A172 (cell line): ENCODE results near the gene HEG1. TPM values are rescaled to one million over a fixed set of nuclear protein-coding genes. Genes with fewer than 3 reads are reported as not detected.

Experiments used
- DNase-seq: peaks from one replicate; pipeline ENCODE4 v3.0.0-alpha.2; 2015; ENCODE audit warnings: low spot score
- total RNA-seq: library from RNA; depleted of rRNA; stranded (reverse); fragments of >200 nt; shearing (Covaris generic); gene quantifications from 2 replicates; pipeline ENCODE4 v1.2.3, GENCODE V29; 2014; rRNA removed

Gene HEG1, protein sequence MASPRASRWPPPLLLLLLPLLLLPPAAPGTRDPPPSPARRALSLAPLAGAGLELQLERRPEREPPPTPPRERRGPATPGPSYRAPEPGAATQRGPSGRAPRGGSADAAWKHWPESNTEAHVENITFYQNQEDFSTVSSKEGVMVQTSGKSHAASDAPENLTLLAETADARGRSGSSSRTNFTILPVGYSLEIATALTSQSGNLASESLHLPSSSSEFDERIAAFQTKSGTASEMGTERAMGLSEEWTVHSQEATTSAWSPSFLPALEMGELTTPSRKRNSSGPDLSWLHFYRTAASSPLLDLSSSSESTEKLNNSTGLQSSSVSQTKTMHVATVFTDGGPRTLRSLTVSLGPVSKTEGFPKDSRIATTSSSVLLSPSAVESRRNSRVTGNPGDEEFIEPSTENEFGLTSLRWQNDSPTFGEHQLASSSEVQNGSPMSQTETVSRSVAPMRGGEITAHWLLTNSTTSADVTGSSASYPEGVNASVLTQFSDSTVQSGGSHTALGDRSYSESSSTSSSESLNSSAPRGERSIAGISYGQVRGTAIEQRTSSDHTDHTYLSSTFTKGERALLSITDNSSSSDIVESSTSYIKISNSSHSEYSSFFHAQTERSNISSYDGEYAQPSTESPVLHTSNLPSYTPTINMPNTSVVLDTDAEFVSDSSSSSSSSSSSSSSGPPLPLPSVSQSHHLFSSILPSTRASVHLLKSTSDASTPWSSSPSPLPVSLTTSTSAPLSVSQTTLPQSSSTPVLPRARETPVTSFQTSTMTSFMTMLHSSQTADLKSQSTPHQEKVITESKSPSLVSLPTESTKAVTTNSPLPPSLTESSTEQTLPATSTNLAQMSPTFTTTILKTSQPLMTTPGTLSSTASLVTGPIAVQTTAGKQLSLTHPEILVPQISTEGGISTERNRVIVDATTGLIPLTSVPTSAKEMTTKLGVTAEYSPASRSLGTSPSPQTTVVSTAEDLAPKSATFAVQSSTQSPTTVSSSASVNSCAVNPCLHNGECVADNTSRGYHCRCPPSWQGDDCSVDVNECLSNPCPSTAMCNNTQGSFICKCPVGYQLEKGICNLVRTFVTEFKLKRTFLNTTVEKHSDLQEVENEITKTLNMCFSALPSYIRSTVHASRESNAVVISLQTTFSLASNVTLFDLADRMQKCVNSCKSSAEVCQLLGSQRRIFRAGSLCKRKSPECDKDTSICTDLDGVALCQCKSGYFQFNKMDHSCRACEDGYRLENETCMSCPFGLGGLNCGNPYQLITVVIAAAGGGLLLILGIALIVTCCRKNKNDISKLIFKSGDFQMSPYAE (N-terminal part only)
- total RNA-seq = 47.2 and 71.4 TPM in 2 replicates

DNA sequence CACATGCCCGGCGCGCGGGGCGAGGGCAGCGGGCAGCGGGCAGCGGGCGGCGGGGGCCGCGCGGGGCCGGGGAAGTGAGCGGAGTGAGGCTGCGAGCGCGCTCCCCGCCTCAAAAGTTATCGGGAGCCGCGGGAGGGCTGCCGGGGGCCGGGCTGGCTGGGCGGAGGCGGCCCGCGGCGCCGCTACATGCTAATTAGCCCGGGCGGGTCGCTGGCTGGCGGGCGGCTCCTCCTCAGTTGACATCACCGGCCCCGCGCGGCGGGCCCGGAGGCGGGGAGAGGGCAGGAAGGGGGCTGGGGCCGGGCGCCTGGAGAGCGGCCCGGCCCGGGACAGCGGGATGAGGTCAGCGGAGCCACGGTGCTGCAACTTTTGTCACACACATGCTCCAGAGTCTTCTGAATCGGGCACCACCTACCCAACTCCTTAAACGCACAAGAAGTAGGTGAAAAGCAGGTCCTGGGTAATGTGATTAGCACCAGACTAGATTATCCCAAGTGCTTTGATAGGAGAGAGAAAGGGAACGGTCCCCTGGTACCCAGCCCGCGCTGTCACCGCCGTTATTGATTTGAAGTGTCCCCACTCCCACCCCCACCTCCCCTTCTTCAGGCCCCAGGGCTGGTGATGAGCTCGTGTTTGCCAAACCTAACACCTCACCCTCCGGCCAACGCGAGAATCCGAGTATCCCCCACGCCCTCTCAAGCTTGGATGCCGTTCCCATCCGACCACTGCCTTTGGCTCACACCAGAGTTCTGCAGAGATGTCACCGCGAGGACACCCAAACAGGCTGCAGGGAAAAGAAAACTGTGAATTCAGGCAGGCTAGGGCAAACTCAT lies at the start of gene HEG1:
TSS of gene HEG1 (minus strand) at position 85 of the 833 bp plus-strand sequence. CDS start 107 bp downstream, outside the sequence.
- peak; percentile 77 for DNase-seq

DNA sequence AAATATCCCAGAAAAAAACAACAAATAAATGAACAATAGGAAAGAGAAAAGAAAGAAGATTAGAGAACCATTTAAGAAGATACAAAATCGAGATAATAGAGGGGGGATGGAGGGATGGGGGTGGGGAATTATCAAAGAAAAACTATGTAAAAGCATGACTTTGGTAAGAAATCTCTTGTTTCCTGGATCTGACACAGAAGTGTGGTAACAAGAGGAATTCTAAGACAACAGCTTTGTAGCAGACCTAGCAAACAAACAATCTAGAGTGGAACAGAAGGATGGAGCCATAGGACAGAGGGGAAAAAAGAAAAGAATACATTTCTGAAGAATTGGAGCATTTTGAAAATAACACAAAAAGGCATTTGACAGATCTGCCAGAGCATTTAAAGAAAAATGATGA lies 49.3 kb upstream of the HEG1 start:
- DNase-seq = no peak

DNA sequence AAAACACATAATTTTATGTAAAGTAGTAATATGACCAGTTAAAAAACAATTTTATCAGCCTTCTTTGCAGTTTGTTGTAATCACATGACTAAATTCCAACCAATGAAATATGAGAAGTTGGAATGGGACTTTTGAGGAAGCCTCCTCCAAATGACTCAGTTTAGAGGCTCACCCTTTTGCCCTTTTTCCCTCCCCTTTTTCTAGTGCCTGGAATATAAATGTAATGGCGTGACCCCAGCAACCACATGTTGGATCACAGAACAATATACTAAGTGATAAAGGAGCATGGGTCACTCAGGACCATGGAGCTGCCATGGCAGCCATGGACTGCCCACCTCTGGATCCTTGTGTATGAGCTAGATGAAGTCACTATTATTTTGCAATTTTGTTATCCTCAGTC lies 48.8 kb upstream of the HEG1 start:
- no peak for DNase-seq

DNA sequence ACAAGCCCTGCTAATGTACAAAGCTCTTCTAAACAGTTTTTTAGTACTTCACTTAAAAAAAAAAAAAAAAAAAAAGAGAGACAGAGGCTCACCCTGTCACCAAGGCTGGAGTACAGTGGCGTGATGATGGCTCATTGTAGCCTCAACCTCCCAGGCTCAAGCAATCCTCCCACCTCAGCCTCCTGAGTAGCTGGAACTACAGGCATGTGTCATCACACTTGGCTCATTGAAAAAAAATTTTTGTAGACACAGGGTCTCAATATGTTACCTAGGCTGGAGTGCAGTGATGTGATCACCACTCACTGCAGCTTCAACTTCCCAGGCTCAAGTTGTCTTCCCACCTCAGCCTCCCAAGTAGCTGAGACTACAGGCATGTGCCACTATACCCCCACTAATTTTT lies 47.6 kb upstream of the HEG1 start:
- no peak for DNase-seq

DNA sequence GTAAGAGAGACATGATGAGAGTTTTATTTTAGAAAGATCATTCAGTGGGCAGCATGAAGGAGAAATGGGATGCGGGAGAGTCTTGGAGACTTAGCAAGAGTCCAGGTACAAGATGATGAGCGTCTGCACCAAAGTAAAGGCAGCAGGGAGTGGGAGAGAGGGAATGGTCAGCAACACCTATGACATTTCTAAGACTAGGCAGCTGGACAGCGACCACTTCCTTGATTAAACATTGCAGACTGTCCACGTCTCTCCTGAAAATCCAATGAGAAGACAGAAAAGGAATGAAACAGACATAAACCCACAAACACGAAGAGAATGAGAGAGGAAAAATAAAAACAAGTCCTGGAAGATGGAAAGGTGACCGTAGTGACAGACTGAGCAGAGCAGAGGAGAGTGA lies 46.7 kb upstream of the HEG1 start:
- DNase-seq = no peak

DNA sequence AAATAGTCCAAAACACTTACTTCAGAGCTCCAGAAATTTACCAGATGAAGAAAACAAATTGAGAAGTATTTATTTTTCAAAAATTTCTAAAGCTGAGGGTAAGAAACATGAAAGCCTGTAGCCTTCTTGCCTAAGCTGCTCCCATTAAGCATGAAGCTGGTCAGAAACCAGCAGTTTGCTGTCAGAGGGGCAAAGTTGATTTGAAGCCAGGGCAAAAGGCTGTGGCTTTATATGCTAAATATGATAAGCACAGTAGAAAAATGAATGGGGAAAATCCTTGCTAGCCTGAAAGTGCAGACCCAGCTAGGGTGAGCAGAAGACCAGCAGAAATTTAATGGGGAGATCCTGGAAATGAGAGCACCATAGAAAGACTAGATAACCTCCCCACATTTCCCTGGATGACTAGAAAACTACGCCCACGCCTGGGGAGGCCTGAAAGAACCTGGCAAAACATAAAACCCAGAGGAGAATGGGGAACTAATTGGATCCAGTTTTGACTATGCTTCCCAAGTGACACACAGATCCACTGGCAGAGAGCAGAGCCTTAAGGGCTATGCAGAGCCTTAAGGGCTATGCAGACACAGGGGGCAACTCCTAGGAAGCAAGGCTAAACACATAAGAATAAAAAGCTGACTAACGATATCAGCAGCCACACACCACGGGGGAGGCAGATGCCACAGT lies 43.0 kb upstream of the HEG1 start:
- DNase-seq = no peak

DNA sequence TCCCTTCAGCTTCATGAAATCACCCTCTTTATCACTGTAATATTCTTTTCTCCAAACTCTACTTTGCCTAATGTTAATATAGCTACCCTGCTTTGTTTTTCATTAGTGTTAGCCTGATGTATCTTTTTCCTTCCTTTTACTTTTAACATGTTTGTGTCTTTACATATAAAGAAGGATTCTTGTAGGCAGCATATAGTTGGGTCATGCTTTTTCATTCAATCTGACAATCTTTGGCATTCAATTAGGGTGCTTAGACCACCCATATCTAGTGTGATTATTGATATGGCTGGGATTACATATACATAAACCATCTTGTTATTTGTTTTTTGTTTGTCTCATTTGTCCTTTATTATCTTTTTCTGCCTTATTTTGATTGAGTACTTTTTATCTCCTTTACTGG lies 34.9 kb upstream of the HEG1 start:
- no peak for DNase-seq

DNA sequence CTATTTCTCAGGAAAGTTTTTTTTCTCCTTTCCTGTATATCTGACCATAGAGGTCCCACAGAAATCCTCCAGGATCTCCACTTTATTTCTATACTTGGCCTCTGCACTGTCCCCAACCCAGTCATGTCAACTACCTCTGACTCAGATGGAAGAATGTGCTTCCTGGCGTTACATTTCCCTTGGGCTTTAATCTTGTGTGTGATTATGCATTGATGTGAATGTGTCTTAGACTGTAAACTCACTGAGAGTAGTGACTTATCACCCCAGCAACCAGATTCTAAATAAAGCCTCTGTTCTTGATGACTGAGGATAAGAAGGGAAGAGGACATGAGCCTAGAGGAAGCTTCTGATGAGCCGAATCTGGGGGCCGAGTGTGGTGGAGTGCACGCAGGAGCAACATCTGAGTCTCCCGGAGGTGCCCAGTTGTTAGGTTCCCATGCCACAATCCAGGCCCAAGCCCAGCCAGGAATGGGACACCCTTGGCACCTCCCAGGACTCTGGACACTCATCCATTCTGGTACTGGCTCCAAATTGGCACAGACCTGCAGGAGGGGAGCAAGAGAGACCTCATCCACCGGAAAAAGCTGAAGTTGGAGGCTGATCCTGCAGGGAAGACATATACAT lies 32.1 kb upstream of the HEG1 start:
- DNase-seq = peak; percentile 71

DNA sequence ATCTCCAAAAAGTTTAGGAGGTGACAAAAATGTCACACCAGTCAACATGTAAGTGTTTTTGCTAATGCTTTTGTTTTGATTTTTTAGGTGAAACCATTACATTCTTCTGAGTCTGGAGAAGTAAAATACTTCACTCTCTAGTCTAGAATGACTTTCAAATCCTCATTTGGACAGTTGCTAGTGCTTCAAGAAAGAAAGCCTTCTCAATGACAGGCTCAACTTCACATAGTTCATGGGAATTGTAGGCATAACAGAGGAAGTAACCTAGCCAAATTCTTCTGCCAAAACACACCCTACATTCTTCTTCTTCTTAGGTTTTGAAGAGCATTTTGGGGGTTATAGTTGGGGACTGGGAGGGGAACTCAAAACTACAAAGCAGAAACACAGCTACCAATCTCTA lies 29.4 kb upstream of the HEG1 start:
- DNase-seq = no peak

DNA sequence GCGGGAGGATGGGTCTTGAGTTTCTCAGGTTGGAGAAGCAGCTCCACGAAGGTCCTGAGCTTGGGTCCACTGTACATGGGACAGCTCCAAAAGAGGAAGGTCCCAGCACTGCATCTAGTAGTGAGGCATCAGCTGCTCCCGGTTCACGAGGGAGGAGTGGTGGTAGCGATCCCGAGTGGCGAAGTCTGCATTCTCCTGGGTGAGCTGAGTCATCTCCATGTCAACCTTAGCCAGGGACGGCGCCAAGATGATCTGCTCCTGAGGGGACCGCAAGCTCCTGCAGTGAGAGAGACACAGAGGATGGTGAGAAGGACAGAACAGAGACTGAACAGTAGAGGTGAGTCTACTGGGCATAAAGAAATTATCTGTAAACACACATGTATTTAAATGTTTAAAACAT lies 28.0 kb upstream of the HEG1 start:
- peak; percentile 81 for DNase-seq

DNA sequence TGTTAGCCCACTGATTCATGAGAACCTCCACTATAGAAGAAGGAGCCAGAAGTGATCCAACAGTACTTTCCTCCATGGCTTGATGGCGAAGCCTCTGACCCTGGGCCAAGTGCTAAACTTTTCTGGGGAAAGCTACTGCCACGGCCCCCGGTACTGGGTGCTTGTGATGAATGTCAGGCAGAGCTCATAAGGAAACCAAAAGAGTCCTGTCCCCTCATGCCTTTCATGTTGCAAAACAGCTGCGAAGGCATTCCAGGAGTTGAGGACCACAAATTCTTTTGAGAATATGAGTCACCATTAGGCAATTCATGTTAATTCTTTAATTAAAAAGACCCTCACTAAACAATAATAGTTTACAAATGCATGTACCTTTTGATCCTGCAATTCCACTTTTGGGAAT lies 26.5 kb upstream of the HEG1 start:
- peak; percentile 44 for DNase-seq

DNA sequence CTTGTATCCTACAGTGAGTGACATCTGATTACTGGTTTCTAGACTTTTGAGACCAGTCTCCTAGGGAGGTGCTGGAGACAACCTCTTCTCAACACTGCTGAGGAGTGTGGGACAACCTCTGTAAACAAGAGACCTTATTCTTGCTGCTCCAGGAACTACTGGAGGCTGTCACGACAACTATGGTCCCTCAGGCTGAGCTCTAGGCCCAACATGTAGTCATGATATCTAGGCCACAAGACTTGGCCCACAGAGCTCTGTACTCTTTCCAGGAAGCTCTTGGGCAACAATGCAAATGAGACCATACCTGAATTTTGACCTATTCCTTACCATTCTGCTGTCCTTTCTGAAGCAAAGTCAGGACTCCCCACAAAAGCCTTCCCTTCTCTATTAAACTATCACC lies 24.3 kb upstream of the HEG1 start:
- no peak for DNase-seq

DNA sequence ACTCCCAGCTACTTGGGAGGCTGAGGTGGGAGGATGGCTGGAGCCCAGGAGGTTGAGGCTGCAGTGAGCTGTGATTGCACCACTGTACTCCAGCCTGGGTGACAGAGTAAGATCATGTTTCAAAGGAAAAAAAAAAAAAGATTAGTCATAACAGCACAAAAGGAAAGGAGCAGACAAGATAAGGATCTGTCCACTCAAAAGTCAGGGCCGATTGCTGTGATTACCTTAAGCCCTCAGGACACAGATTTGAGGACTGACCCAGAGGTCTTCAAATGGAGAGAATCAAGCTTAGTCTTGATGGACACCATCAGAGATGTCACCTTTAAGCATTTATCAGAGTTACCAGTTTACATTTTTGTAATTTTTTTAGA lies 23.9 kb upstream of the HEG1 start:
- peak; percentile 63 for DNase-seq

DNA sequence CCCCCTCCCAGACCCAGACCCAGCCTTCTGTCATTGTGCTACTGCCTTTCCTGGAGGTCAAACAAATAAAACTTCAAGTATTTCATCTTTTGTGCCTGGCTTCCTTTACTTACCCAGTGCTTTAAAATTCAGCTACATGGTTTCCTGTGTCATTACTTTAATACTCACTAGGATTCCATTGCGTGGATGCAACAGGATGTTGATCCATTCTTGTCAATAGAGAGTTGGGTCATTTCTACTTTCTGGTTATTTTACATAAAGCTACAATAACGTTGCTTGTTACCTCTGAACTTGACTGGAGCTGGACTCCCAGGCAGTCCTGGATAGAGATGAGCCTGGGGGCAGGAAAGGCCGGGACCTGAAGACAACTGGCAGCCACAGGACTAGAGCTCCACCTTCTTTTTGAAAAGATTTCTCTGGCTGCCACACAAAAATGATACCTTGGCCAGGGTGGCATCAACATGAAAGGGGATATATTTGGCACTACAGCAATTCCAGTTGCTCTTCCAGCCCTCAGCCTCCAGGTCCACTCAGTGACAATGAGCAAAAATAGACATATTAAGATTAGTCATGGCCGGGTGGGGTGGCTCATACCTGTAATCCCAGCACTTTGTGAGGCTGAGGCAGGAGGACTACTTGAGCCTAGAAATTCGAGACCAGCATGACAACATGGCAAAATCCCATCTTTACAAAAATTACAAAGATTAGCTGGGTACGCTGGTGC lies 23.3 kb upstream of the HEG1 start:
- no peak for DNase-seq

DNA sequence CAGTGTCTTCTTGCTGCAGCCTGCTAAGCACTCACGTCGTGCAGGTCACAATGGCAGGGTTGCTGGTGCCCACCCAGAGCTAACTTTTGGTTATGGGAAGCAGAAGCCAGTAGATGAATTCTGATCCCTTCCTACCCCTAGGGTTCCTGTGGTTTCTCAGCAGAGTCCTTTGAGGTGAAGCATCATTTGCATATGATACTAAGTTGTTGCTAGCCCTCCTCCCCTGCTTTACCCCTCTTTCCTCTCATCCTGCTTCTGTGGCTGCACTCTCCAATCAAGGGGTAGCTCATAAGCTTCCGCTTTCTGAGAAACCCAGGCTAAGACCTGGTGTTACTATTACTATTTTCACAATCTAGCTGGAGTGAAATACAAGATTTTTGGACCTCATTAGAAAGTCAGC lies 22.1 kb upstream of the HEG1 start:
- no peak for DNase-seq

DNA sequence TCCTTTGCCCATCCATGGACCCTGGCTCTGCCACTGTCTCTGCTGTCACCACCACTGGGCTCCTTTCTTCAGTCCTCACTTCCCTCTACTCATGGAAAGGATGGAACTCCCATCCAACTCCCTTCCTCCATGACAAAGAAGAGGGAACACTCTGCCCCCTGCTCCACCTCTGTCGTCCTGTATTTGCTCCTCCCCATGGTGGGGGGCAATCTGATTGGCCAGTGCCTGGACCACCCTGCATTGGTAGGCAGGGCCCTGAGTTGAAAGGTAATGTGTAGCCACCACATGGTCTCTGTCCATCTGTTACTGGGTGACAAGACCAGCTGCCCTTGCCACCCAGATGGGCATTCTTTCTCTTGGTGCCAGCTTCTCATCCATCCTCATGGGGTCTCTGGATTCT lies 20.7 kb upstream of the HEG1 start:
- no peak for DNase-seq

DNA sequence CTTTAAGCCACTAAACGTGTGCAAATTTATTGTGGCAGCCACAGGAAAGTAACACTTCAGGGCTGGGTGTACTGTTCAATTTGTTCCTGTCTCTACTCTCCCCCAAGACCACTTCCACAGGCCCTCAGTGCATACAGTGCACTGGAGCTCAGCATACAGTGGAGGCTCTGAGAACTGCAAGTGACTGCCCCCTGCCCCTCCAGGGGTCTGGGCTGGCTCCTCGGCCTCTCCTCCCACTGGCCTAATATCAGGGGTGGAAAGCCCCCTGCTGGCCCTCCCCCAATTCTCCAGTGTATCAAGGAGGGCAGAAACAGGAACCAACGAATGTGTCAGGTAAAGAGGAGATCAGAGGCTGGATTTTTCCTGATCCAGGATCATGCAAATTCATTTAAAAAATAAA lies 19.9 kb upstream of the HEG1 start:
- no peak for DNase-seq

DNA sequence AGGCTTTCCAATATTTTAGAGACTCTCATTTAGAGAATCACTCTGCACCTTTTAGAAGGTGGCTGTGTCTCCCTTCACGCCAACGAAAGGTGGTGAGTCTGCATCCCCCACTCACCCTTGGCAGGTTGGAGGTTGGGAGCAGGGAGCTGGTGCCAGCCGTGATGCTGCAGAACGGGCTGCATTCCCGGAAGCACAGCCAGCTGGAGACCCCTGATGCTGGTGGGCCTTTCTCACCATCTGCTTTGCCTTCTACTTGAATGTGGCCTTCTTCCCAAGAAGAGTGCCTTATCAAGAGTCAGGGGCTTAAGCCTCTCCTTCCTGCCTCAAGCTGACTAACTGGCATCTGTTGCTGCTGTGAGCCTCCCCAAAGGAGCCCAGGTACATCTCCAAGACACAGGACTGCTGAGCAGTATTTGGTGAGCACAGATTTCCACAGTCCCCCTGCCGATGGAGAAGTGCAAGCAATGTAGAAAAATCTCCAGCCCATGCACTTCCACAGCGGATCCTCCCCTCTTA lies 17.7 kb upstream of the HEG1 start:
- DNase-seq = no peak

DNA sequence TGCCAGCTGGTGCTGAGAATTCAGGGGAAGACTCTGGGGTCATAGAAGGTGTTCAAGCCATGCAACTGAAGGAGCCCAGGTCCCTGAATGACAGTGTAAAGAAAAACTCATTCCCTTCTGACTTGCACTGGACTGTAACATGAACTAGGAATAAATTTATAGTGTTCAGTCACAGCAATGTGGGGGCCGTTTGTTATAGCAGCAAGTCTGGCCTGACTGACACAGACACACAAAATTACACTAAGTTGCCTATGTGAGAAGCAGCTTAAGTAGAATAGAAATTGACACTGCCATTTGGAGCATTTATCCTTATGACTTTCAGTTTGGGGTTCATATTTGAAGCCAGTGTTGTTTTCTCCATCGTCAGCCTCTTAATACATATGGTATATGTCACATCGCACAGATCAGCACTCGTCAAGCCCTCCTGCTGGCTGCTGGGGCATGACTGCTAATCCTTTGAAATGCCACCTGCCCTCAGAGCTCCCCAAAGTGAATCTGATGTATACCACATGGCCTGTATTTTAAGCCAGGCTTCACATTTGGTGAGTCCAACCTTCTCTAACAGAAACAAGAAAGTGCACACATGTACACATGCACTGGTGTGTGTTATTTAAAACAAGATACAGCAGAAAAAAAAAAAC lies 17.1 kb upstream of the HEG1 start:
- no peak for DNase-seq
